Osteocyte (in vitro differentiated cells): ENCODE measurements around the gene CNN2. TPM values are rescaled to one million over a fixed set of nuclear protein-coding genes. Genes with fewer than 3 reads are reported as not detected.

ENCODE experiments used
- DNase-seq: peaks from one replicate; pipeline ENCODE4 v3.0.0; 2021; ENCODE audit warnings: mixed read lengths; ENCODE audit not compliant: unreplicated experiment; ENCODE audit errors: extremely low spot score
- H3K27ac Mint-ChIP-seq: one replicate; pipeline ENCODE4 v1.8.0; 2021; ENCODE audit warnings: mild to moderate bottlenecking, mixed read lengths; ENCODE audit not compliant: unreplicated experiment
- H3K27me3 Mint-ChIP-seq: one replicate; pipeline ENCODE4 v1.8.0; 2021; ENCODE audit warnings: mixed read lengths; ENCODE audit not compliant: unreplicated experiment
- H3K36me3 Mint-ChIP-seq: one replicate; pipeline ENCODE4 v1.8.0; 2021; ENCODE audit warnings: mixed read lengths; ENCODE audit not compliant: unreplicated experiment
- H3K4me1 Mint-ChIP-seq: one replicate; pipeline ENCODE4 v1.8.0; 2021; ENCODE audit warnings: mixed read lengths; ENCODE audit not compliant: unreplicated experiment
- H3K4me3 Mint-ChIP-seq: one replicate; pipeline ENCODE4 v1.8.0; 2021; ENCODE audit warnings: mild to moderate bottlenecking, moderate library complexity, mixed read lengths; ENCODE audit not compliant: unreplicated experiment
- H3K9me3 Mint-ChIP-seq: one replicate; pipeline ENCODE4 v1.8.0; 2021; ENCODE audit warnings: mixed read lengths; ENCODE audit not compliant: unreplicated experiment
- CTCF ChIP-seq: fragments of 200-600 bp; sonication (generic); IDR thresholded peaks from 2 replicates; pipeline ENCODE4 v1.5.0; 2021; ENCODE audit warnings: antibody characterized with exemption, mild to moderate bottlenecking, moderate library complexity
- total RNA-seq: library from RNA; stranded (reverse); gene quantifications from 2 replicates; pipeline ENCODE4 v1.2.1, GENCODE V29; 2021

The CNN2 gene
- total RNA-seq, 1 donor from 2014 or later: 327 TPM

GRCh38 chr19:1084024-1084868 lies 57.8 kb downstream of the CNN2 start:
- Mint-ChIP-seq H3K4me1 (peaks cover 10% of the 10 kb centered on the region), H3K27me3 (no peaks in the 10 kb centered on the region), H3K9me3 (no peaks in the 10 kb centered on the region), H3K4me3 (no peak overlapping the region), H3K36me3 (peaks cover 4% of the 10 kb centered on the region), H3K27ac (no peak overlapping the region)
- TF ChIP-seq CTCF: no peak
- no peak for DNase-seq

- no peak for TF ChIP-seq CTCF
- H3K27me3 Mint-ChIP-seq: no peaks in the 10 kb centered on the region
These were observed 58.7 kb downstream of the CNN2 start for GRCh38 chr19:1085053-1085658.

GRCh38 chr19:1085676-1086442 lies 59.5 kb downstream of the CNN2 start:
- Mint-ChIP-seq H3K4me1 (peaks cover 9% of the 10 kb centered on the region), H3K27me3 (no peaks in the 10 kb centered on the region), H3K4me3 (no peak overlapping the region), H3K36me3 (peaks cover 4% of the 10 kb centered on the region), H3K9me3 (no peaks in the 10 kb centered on the region), H3K27ac (no peak overlapping the region)
- DNase-seq: no peak
- no peak for TF ChIP-seq CTCF

More at GRCh38 chr19:1085053-1085658, 58.7 kb downstream of the CNN2 start:
- no peak for DNase-seq
- Mint-ChIP-seq H3K4me3 (no peak overlapping the region), H3K36me3 (peaks cover 4% of the 10 kb centered on the region), H3K4me1 (peaks cover 10% of the 10 kb centered on the region), H3K9me3 (no peaks in the 10 kb centered on the region), H3K27ac (no peak overlapping the region)

- H3K9me3 Mint-ChIP-seq: no peaks in the 10 kb centered on the region
- H3K27me3 Mint-ChIP-seq: no peaks in the 10 kb centered on the region
- H3K4me1 Mint-ChIP-seq: peaks cover 4% of the 10 kb centered on the region
- peaks cover 4% of the 10 kb centered on the region for H3K36me3 Mint-ChIP-seq
- no peak overlapping the region for H3K4me3 Mint-ChIP-seq
- no peak overlapping the region for H3K27ac Mint-ChIP-seq
- no peak for DNase-seq
- TF ChIP-seq CTCF: no peak
These were observed 60.2 kb downstream of the CNN2 start for GRCh38 chr19:1086613-1087012.
